Ascending aorta (tissue), 2 donors: Measurements from ENCODE around the gene LRRC3C. TPM values are rescaled to one million over a fixed set of nuclear protein-coding genes. Genes with fewer than 3 reads are reported as not detected.
"Not testable (repeated sequence)": the region's sequence is repeated elsewhere in the genome, so short reads cannot be mapped to it uniquely, and the experiment has no call there.

Experiments
- DNase-seq, 2 donors: peaks; one replicate each; pipeline ENCODE4 v3.0.0-alpha.2; 2019; ENCODE audit warnings: low spot score in 2 of 2
- H3K27ac ChIP-seq, 2 donors: fragments of 200-600 bp; sonication (generic); one replicate each; pipeline ENCODE4 v1.5.1; 2016 to 2017; ENCODE audit warnings: mild to moderate bottlenecking in 1 of 2
- H3K27me3 ChIP-seq: fragments of 200-600 bp; sonication (generic); one replicate; pipeline ENCODE4 v1.5.1; 2017
- H3K36me3 ChIP-seq, 2 donors: fragments of 200-600 bp; sonication (generic); one replicate each; pipeline ENCODE4 v1.5.1; 2016
- H3K4me1 ChIP-seq, 2 donors: fragments of 200-600 bp; sonication (generic); one replicate each; pipeline ENCODE4 v1.5.1; 2016 to 2017; ENCODE audit warnings: mild to moderate bottlenecking in 1 of 2
- H3K4me3 ChIP-seq, 2 donors: fragments of 200-600 bp; sonication (generic); one replicate each; pipeline ENCODE4 v1.5.1; 2016 to 2017; ENCODE audit warnings: mild to moderate bottlenecking in 1 of 2
- H3K9me3 ChIP-seq, 2 donors: fragments of 200-600 bp; sonication (generic); one replicate each; pipeline ENCODE4 v1.5.1; 2016
- CTCF ChIP-seq, 3 experiments: fragments of 200-600 bp in 2 of 3; fragments of 450-650 bp in 1 of 3; sonication (generic) in 2 of 3; IDR thresholded peaks; one replicate each; pipeline ENCODE4 v1.5.1; 2016 to 2019; ENCODE audit warnings: antibody characterized with exemption in 3 of 3, mild to moderate bottlenecking in 1 of 3, moderate library complexity in 1 of 3
- intact Hi-C: fragments of 100-400 bp; cut with DNase I; formaldehyde crosslinking; loops from one replicate; pipeline ENCODE4 v1.15.1; 2023
- total RNA-seq: library from RNA; depleted of rRNA; stranded (reverse); fragments of >200 nt; gene quantifications from one replicate; pipeline ENCODE4 v1.1.0, GENCODE V29; 2016

LRRC3C gene
- total RNA-seq: not detected

- H3K27me3 ChIP-seq: no peaks in the 10 kb centered on the region
- peaks cover 17 to 18% of the 10 kb centered on the region in 2 donors for H3K36me3 ChIP-seq
- DNase-seq: peak; percentile 67 to 95
- peak within 1 kb of the TSS; percentile 98 to 99 for H3K27ac ChIP-seq
- H3K4me1 ChIP-seq: peaks cover 14 to 32% of the 10 kb centered on the region in 2 donors
- H3K9me3 ChIP-seq: no peaks in the 10 kb centered on the region
- intact Hi-C loops: loop anchor here (1.0 to 10.0 kb wide), 5 partner anchors 26 to 1060 kb away; partner anchors contain the start of genes PLXDC1 and PSMD3
- no peak for TF ChIP-seq CTCF (IDR thresholded peaks at IDR 0.05)
- H3K4me3 ChIP-seq: peak within 1 kb of the TSS; percentile 95 to 100
Measured at GRCh38 chr17:39927101-39927928, at the start of gene LRRC3C, which contains the start of gene ORMDL3. LRRC3C (plus strand) TSS chr17:39927732; CDS start chr17:39941524, 13,792 bp downstream. ORMDL3 (minus strand) TSS chr17:39927601; CDS start chr17:39924203, 3,398 bp downstream.

GRCh38 chr17:39886102-39886501 is 41.4 kb upstream of the LRRC3C start:
- H3K9me3 ChIP-seq, H3K4me3 ChIP-seq, H3K4me1 ChIP-seq, H3K36me3 ChIP-seq, intact Hi-C loops, DNase-seq, H3K27ac ChIP-seq, H3K27me3 ChIP-seq: not testable (repeated sequence)

GRCh38 chr17:39887078-39887477 is 40.5 kb upstream of the LRRC3C start:
- Histone ChIP-seq H3K9me3 (no peaks in the 10 kb centered on the region), H3K4me3 (no peak overlapping the region), H3K36me3 (no peaks in the 10 kb centered on the region), H3K27ac (no peak overlapping the region), H3K4me1 (no peaks in the 10 kb centered on the region), H3K27me3 (no peaks in the 10 kb centered on the region)
- intact Hi-C loops: no loop called here
- no peak for DNase-seq
- no peak for TF ChIP-seq CTCF (IDR thresholded peaks at IDR 0.05)

GRCh38 chr17:39889200-39889599 is 38.3 kb upstream of the LRRC3C start:
- Histone ChIP-seq H3K27ac (no peak overlapping the region), H3K9me3 (no peaks in the 10 kb centered on the region), H3K36me3 (no peaks in the 10 kb centered on the region), H3K4me1 (no peaks in the 10 kb centered on the region), H3K4me3 (no peak overlapping the region), H3K27me3 (no peaks in the 10 kb centered on the region)
- no peak for TF ChIP-seq CTCF (IDR thresholded peaks at IDR 0.05)
- intact Hi-C loops: no loop called here
- DNase-seq: no peak

- H3K36me3 ChIP-seq: no peaks in the 10 kb centered on the region
- no peaks in the 10 kb centered on the region for H3K9me3 ChIP-seq
- DNase-seq: no peak
- no peak overlapping the region for H3K27ac ChIP-seq
- no peaks in the 10 kb centered on the region for H3K4me1 ChIP-seq
- no peaks in the 10 kb centered on the region for H3K27me3 ChIP-seq
- TF ChIP-seq CTCF (IDR thresholded peaks at IDR 0.05): no peak
- intact Hi-C loops: no loop called here
- no peak overlapping the region for H3K4me3 ChIP-seq
Measured at GRCh38 chr17:39894681-39895376, 32.7 kb upstream of the LRRC3C start.

- H3K4me1 ChIP-seq: no peaks in the 10 kb centered on the region
- intact Hi-C loops: no loop called here
- no peak overlapping the region for H3K4me3 ChIP-seq
- H3K9me3 ChIP-seq: no peaks in the 10 kb centered on the region
- no peak overlapping the region for H3K27ac ChIP-seq
- no peak for TF ChIP-seq CTCF (IDR thresholded peaks at IDR 0.05)
- no peak for DNase-seq
- no peaks in the 10 kb centered on the region for H3K27me3 ChIP-seq
- no peaks in the 10 kb centered on the region for H3K36me3 ChIP-seq
Measured at GRCh38 chr17:39898088-39898487, 29.4 kb upstream of the LRRC3C start.
